Ovary (tissue), 9 donors: ENCODE results near the gene SORCS2. TPM values are rescaled to one million over a fixed set of nuclear protein-coding genes. Genes with fewer than 3 reads are reported as not detected.

Source experiments
- DNase-seq, 5 donors: peaks; one replicate each; pipeline ENCODE4 v3.0.0-alpha.2; 2019 to 2020
- H3K27ac ChIP-seq, 2 donors: fragments of 200-600 bp; one replicate each; pipeline versions ENCODE4 v1.5.1 to v1.8.0; 2019 to 2022
- H3K27me3 ChIP-seq: fragments of 200-600 bp; one replicate; pipeline ENCODE4 v1.8.0; 2022
- H3K36me3 ChIP-seq: fragments of 200-600 bp; sonication (generic); one replicate; pipeline ENCODE4 v1.5.1; 2019
- H3K4me1 ChIP-seq: one replicate; pipeline ENCODE4 v1.8.1; 2013; ENCODE audit warnings: mild to moderate bottlenecking, moderate library complexity; ENCODE audit not compliant: insufficient read depth
- H3K4me3 ChIP-seq: fragments of 200-600 bp; sonication (generic); one replicate; pipeline ENCODE4 v1.5.1; 2017
- H3K9me3 ChIP-seq, 2 donors: fragments of 200-600 bp in 1 of 2; sonication (generic) in 1 of 2; one replicate each; pipeline versions ENCODE4 v1.5.1 to v1.8.1; 2013 to 2019; ENCODE audit warnings: mild to moderate bottlenecking in 1 of 2, moderate library complexity in 1 of 2
- CTCF ChIP-seq, 3 donors: fragments of 450-650 bp in 2 of 3; fragments of 200-600 bp in 1 of 3; IDR thresholded peaks; one replicate each; pipeline versions ENCODE4 v1.5.1 to v1.8.0; 2016 to 2022; ENCODE audit warnings: antibody characterized with exemption in 3 of 3, mild to moderate bottlenecking in 1 of 3
- EP300 ChIP-seq: sonication (generic); formaldehyde crosslinking; IDR thresholded peaks from one replicate; pipeline ENCODE4 v1.6.1; 2017; ENCODE audit warnings: antibody characterized with exemption
- POLR2A ChIP-seq: fragments of 450-650 bp; IDR thresholded peaks from one replicate; pipeline ENCODE4 v1.6.1; 2017; ENCODE audit warnings: antibody characterized with exemption, mild to moderate bottlenecking, moderate library complexity
- WGBS, 3 donors: extraction: QIAGEN DNeasy Blood & Tissue Kit in 1 of 3; methylation state at CpG; one replicate each; pipeline versions ENCODE4 v1.1.5 to v1.1.7; 2013 to 2017; 5-methylcytosine and 5-hydroxymethylcytosine counted together
- intact Hi-C, 4 donors: fragments of 100-400 bp; cut with DNase I; formaldehyde crosslinking; loops; one replicate each; pipeline versions ENCODE4 v1.11.0 to v1.15.1; 2022 to 2023
- polyA plus RNA-seq, 2 donors: library from polyadenylated mRNA; stranded (reverse); fragments of 200-250 nt in 1 of 2; fragments of 350-450 nt in 1 of 2; fragmentation: Illumina TruSeq in 1 of 2; extraction: RNeasy Lipid Tissue Mini Kit (QIAGEN cat#74804) in 1 of 2; gene quantifications; one replicate each; pipeline ENCODE4 v1.2.3, GENCODE V29; 2013 to 2014
- total RNA-seq, 7 donors: library from RNA; depleted of rRNA in 2 of 7; stranded (reverse); fragments of >200 nt in 2 of 7; fragmentation: NEBNext Ultra II Directional in 3 of 7; extraction: Animal tissue kit (Norgen Biotek cat#: 25700) in 3 of 7; gene quantifications; one replicate each; pipeline versions ENCODE4 v1.1.0 to v1.2.4, GENCODE V29; 2016 to 2023
- donor health status: DM: no; HTN: no; CAD: no; lungs with moderate emphysema.
- donor health status: DM: no; HTN: no; CAD: no.
- donor health status: Bipolar disorder and iron deficiency.
- donor health status: DM: yes; HTN: yes; CAD: no.
- donor health status: DM: no; HTN: no; CAD: no.
- donor health status: DM: yes; HTN: yes; CAD: no.

Gene SORCS2
- total and polyA plus RNA-seq, 9 donors, result 0.60 to 23.9 (median 7.1) TPM

- TF ChIP-seq EP300, result no peak
- TF ChIP-seq CTCF (IDR thresholded peaks at IDR 0.05), result no peak
- TF ChIP-seq POLR2A, result no peak
- Histone ChIP-seq H3K4me1 (no peaks in the 10 kb centered on the region), H3K27me3 (no peaks in the 10 kb centered on the region), H3K27ac (no peak overlapping the region), H3K9me3 (no peaks in the 10 kb centered on the region), H3K36me3 (no peaks in the 10 kb centered on the region), H3K4me3 (no peak overlapping the region)
- 81 to 85% (median 84%) methylated on average over 11 of the region's 11 CpGs for WGBS, 3 donors
- peak in 1 of 5 donors; percentile 19 for DNase-seq
- intact Hi-C loops, result loop anchor here in 1 of 4 donors (5.0 kb wide), 1 partner anchor 36 kb away; no protein-coding TSS in a partner anchor
Observed at GRCh38 chr4:7766086-7766485, 573.7 kb downstream of the SORCS2 start.

- TF ChIP-seq CTCF (IDR thresholded peaks at IDR 0.05), result no peak
- TF ChIP-seq EP300, result no peak
- no peak for TF ChIP-seq POLR2A
- Histone ChIP-seq H3K27me3 (no peaks in the 10 kb centered on the region), H3K4me3 (no peak overlapping the region), H3K36me3 (no peaks in the 10 kb centered on the region), H3K4me1 (no peaks in the 10 kb centered on the region), H3K27ac (no peak overlapping the region), H3K9me3 (no peaks in the 10 kb centered on the region)
- 88 to 92% (median 90%) methylated on average over 23 of the region's 23 CpGs for WGBS, 3 donors
- intact Hi-C loops, result loop anchor here in 1 of 4 donors (5.0 kb wide), 1 partner anchor 35 kb away; no protein-coding TSS in a partner anchor
- DNase-seq, result peak in 1 of 5 donors; percentile 25
Observed at GRCh38 chr4:7766661-7767345, 574.5 kb downstream of the SORCS2 start.

DNA sequence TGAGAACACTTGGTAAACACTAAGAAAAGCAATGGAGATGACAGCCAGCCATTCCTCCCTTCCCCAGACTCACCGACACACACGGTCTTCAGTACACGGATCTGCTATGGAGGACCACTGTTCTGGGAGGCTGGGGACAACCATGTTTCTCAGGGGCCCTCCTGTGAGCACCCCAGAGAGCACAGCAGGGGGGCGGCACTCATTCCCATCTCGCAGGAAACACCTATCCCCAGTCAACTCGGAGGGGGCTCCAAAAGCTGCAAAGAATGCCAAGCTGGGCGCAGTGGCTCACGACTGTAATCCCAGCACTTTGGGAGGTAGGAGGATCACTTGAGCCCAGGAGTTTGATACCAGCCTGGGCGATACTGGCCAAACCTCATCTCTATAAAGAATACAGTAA lies 575.2 kb downstream of the SORCS2 start:
- H3K36me3 ChIP-seq, result no peaks in the 10 kb centered on the region
- 68 to 87% (median 84%) methylated on average over 9 of the region's 9 CpGs for WGBS, 3 donors

DNA sequence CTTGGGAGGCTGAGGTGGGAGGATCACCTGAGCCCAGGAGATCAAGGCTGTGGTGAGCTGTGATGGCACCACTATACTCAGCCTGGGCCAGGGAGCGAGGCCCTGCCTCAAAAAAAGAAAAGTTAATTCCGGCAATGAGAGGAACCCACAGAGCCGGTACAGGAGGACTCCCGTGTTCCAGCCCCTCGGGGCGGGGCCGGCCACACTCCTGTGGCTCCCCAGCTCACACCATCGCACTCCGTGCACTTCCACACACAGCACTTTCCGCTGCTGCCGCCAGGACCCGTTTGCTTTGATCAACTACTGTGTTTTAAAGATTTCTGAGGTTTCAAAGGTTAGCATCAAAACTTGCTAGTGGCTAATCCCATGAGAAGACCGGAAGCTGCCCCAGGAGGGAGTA lies 575.6 kb downstream of the SORCS2 start:
- intact Hi-C loops, result loop anchor here in 2 of 4 donors (2.0 to 5.0 kb wide), 2 partner anchors 17 to 34 kb away; no protein-coding TSS in a partner anchor
- no peaks in the 10 kb centered on the region for H3K9me3 ChIP-seq
- H3K4me1 ChIP-seq, result peaks cover 3% of the 10 kb centered on the region
- 82 to 87% (median 87%) methylated on average over 13 of the region's 13 CpGs for WGBS, 3 donors
- TF ChIP-seq CTCF (IDR thresholded peaks at IDR 0.05) (no peak), EP300 (no peak), POLR2A (no peak)
- no peak overlapping the region for H3K4me3 ChIP-seq
- no peak overlapping the region for H3K27ac ChIP-seq
- no peak for DNase-seq
- no peaks in the 10 kb centered on the region for H3K36me3 ChIP-seq
- no peaks in the 10 kb centered on the region for H3K27me3 ChIP-seq

More for the DNA sequence above, 575.2 kb downstream of the SORCS2 start:
- intact Hi-C loops, result loop anchor here in 1 of 4 donors (5.0 kb wide), 1 partner anchor 35 kb away; no protein-coding TSS in a partner anchor
- no peak for TF ChIP-seq EP300
- no peak for TF ChIP-seq CTCF (IDR thresholded peaks at IDR 0.05)
- no peak for TF ChIP-seq POLR2A
- H3K27ac ChIP-seq, result no peak overlapping the region
- H3K9me3 ChIP-seq, result no peaks in the 10 kb centered on the region
- H3K4me1 ChIP-seq, result peaks cover 1% of the 10 kb centered on the region
- DNase-seq, result peak in 1 of 5 donors; percentile 9
- H3K4me3 ChIP-seq, result no peak overlapping the region
- no peaks in the 10 kb centered on the region for H3K27me3 ChIP-seq
